Stimulated activated CD8-positive, alpha-beta memory T cell treated with anti-CD3 and anti-CD28 coated beads, Interleukin-15, amount 100 ng/mL, for 48 hours (primary cell): ENCODE data around the gene PPARGC1A.

Experiments used
- DNase-seq, 2 donors: peaks; one replicate each; pipeline ENCODE4 v3.0.0-alpha.2; 2020; ENCODE audit warnings: low read depth in 2 of 2

The PPARGC1A gene, protein sequence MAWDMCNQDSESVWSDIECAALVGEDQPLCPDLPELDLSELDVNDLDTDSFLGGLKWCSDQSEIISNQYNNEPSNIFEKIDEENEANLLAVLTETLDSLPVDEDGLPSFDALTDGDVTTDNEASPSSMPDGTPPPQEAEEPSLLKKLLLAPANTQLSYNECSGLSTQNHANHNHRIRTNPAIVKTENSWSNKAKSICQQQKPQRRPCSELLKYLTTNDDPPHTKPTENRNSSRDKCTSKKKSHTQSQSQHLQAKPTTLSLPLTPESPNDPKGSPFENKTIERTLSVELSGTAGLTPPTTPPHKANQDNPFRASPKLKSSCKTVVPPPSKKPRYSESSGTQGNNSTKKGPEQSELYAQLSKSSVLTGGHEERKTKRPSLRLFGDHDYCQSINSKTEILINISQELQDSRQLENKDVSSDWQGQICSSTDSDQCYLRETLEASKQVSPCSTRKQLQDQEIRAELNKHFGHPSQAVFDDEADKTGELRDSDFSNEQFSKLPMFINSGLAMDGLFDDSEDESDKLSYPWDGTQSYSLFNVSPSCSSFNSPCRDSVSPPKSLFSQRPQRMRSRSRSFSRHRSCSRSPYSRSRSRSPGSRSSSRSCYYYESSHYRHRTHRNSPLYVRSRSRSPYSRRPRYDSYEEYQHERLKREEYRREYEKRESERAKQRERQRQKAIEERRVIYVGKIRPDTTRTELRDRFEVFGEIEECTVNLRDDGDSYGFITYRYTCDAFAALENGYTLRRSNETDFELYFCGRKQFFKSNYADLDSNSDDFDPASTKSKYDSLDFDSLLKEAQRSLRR

DNA sequence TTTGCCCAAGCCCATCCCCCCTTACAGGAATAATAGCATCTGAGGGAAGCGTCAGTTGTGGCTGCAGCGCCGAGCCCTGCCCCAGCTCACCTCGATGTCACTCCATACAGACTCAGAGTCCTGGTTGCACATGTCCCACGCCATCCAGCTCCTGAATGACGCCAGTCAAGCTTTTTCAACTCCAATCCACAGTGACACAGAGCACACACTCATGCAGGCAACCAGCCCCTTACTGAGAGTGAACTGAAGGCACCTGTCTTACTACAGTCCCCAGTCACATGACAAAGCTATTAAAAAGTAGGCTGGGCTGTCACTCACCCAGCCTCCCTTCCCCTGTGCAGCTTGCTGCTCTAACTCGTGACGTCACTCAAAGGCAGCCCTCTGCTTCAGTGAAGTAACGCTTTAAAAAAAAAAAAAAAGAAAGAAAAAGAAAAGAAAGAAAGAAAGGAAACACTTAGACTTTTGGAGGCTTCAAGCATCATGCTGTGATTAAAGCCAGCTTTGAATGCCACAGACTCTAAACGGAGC, at the start of gene PPARGC1A:
Gene PPARGC1A, minus strand, starts transcription at position 234 of the 528 bp plus-strand sequence. Its CDS starts 90 bp downstream, at position 144.
- DNase-seq, result no peak

DNA sequence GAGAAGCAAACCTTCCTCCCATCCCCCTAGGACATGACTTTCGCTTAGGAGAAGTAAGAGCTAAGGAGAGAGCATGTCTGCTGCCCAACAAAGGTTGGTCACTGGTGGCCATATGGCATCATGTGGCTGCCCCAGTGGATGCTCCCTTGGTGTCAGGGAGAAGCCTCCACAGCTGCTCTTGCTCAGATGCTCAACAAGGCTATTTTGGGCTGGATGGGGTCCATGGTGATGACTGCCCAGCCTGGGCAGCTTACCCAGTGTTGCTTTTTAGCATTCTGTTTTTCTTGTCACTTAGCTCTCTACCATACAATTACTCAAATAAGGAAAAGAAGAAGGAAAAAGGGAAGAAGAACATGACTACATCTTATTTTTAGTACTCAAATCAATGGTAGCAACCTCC, 48.9 kb upstream of the PPARGC1A start:
- no peak for DNase-seq

DNA sequence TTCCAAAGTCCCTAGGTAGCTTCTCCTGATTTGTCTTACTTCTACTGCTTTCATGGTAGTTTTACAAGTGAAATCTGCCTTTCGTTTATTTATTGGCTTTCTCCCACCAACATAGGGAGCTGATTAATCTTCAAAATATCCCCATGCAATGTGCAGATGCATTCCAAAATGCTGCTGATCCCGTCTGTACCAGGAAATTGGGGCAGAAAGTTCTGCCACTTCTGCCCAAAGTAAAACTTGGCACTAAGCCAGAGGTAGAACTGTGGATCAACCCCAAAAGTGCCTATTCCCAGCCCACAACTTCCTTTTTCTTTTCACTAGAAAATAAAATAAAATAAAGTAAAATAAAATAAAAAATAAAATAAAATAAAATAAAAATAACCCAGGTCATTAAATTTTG, 47.3 kb upstream of the PPARGC1A start:
- no peak for DNase-seq

DNA sequence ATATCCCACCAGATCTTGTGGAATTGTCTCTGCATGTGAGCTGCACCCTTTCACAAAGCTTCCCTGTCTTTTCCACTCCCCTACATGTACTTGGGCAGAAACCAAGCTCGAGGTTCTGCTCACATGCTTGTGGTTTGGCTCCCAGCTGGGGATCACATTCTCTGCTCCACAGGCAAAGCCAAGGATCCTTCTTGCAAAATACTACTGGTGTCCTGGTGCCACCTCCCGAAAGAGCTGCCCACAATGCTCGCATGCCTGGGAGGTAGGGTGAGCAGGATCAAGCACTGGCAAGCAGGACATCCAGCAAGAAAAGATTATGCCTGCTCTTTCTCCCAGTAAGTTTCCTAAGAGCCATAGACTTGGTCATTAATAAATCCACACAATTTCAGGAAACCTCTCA, 45.1 kb upstream of the PPARGC1A start:
- no peak for DNase-seq

DNA sequence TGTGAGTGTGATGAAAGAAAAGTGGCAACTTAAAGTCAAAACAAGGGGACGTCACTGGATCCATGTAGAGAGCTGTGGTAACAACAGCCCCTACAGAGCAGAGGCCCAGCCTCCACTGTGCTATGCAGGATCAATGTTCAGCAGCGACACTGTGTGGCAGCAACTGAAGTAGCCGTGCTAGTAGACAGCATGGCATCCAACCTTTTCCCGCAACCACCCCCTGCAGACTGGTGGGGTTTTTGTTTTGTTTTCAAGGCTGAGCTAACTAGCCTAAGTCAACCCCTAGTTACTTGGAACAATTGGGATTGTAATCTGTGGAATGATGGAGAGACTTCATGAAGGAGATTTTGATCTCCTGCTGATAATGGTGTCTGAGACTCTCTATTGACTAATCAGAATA, 44.4 kb upstream of the PPARGC1A start:
- no peak for DNase-seq

DNA sequence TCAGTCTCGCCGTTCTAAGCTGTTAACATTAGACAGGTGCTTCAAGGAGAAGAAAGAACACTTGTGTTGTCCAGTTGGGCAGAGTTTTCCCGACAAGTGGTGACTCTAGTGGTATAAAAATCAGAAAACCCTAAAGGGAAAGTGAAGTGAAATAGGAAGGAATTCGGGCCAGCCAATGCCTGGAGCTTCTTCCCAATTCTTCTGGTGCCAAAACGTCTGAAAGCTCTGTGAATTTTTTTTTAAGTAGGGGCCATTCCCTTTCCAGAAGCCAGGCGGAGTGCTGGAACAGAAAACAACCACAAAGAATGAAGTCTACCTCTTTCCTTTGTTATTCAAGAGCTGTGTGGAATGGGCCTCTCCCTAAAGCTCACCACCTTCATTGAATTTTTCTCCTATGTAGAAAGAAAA, 43.1 kb upstream of the PPARGC1A start:
- no peak for DNase-seq

DNA sequence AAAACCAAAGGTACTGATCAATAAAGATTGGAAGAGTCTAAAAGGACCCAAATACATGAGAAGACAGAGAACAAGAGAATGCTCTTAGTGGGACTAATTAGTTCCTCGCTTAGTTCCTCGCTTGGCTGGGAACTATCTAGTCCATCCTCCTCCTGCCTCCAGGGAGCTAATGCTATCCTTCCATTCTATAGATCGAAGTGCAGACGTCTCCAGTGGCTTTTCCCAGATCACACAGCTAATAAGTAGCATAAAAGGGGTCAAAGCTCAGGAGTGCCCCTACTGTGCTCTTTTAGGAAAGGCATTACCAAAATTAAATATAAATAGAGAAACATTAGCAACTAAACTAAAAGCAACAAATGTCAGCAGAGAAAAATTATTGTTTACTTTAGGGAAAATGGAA, 42.3 kb upstream of the PPARGC1A start:
- DNase-seq, result no peak

DNA sequence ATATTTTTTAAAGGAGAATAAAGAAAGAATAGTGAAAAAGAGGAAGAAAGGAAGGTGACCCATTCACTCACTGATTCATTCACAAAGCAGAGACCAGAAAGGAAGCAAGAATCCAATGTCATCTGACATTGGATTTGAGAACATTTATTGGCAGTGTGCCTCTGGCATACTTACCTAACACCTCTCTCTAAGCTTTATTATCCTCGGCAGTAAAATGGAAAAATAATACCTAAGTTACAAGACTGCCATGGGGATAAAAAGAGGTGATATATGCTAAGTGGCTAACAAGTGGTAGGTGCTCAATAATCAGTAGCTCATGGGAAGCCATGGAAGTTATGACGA, 41.6 kb upstream of the PPARGC1A start:
- no peak for DNase-seq

DNA sequence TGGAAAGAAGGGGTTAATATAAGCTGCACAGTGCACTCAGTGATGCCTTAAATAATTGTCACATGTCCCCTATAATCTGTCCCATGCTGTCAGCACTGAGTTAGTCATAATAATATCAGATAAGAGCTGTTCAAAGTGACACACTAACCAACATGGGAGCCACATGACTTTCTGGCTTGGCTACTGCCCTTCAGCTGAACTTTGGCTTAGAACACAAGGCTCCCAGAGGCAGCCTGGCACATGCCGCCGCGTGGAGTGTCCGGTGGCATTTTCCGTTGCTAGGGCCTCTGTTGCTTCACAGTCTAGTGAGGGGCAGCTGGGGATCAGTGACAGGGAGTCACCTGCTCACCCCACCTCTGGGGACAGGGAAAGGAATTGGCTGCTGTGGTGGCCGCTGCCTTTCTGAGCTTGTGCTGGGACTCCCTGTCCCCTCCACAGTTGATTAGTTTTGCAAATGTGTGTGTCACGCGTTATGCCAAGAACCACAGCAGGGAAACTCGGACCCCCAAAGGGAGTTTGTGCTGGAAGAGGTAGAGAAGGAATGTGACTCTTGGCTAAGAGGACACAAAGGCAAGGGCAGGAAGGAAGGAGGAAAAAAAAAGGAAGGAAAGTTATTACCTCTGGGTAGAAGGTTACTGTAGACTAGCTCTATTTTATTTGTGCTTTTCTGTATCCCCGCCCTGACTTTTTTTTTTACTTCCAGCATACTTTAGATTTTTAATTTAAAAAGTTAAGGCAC, 41.1 kb upstream of the PPARGC1A start:
- no peak for DNase-seq

DNA sequence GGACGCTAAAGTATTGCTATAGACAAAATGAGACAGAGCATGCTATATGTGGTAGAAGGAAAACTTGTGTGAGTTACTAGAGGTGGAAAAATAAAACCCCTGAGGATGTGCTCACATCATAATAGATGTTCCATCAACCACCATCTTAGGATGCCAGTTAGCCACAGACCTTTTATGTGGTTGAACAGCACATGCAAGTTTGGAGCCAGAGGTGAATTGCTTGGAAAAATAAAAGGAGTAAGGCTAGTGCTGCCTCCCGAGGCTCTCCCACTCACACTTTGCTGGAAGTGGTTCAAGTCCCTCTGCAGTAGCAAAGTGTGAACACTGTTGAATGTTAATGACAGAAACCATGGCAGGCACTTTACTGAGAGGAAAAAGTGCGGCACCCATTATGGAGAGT, 39.4 kb upstream of the PPARGC1A start:
- DNase-seq, result no peak

DNA sequence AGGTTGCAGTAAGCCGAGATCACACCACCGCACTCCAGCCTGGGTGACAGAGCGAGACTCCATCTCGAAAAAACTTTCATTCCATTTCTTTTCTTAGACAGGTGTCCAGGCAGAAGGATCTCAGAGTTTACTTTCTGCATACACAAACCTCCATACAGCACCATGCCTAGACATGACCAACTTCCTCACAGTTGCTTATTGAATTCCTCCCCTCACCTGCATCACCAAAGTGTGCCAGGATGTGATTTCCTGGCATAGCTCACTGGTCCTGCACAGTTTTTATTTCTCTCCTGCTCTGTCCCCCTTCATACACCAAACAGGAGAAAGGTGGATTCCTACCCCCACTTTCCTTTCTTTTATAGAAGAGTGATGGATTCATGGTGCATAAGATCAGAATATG, 34.7 kb upstream of the PPARGC1A start:
- no peak for DNase-seq

DNA sequence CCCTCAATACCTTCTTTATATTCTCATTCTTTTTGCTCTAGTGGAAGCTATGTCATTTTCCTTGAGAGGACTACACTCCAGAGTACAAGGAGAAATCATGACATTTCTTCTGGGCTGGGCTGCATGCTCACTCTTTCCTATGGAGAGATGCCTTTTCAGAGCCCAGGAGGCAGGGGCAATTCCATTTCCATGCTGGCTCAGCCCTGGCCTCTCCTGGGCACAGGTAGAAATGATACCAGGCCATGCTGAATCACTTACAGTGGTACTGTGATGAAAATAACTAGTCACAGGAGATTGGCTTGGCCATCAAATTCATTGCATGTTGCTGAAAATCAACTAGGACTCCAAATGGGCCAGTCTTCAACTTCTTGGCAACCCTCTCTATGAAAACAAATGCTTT, 34.0 kb upstream of the PPARGC1A start:
- no peak for DNase-seq

DNA sequence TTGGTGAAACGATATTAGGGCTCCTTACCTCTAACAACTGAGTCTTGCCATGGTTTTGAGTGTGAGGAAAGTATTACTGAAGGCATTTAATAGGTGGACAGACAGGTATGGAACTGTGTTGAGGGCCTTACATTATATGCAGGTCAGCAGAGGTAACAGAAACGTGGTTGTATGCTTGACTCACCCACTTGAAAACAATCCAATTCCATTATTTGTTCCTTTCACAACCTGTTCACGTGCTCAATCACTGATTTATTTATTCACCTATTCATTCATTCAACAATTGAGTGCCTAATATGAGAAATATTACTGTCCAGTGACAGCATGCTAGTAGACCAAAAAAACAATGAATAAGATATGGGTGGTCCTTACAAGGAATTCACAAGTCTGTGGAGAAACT, 33.3 kb upstream of the PPARGC1A start:
- DNase-seq, result no peak

DNA sequence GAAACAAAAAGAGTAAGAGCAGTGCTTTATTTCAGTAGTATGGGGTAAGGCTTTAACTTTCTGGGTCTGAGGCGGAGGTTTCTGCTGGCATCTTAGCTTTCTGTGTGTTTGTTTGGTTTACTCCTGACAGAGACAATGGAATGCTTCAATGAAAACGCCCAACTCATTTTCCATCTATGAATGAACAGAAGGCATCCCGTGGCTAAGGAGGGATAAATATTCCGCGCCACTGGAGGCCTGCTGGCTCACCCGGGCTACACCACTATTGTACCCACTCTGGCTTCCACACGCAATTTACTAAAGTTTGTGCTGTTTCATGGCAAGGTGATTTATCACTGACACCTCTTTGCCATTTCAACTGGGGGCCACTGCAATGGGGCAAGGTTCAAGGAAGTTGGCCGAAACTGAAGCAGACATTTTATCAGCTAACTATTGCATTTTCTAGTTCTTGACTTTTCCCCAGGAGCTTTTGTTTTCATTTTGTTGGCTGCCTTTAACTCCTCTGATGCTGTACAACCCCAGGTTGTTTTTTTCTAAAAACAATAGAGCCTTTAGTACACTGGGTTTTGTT, 32.8 kb upstream of the PPARGC1A start:
- no peak for DNase-seq

DNA sequence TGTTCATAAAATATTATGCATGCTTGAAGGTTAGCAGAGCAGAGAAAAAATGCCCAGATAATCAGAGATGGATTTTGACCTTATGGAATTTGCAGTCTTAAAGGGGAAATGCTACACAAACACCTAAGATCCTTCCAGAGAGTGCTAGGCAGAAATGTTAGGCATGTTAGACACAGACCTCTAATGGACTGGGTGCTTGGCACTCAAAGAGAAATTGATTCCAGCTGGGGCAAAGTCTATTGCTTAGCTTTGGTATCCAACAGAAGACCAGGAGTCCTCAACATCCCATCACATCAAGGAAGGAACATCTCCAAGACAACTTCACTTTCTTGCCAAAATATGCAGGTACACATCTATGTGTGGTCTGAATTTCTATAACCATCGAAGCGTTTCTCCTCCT, 32.2 kb upstream of the PPARGC1A start:
- no peak for DNase-seq

DNA sequence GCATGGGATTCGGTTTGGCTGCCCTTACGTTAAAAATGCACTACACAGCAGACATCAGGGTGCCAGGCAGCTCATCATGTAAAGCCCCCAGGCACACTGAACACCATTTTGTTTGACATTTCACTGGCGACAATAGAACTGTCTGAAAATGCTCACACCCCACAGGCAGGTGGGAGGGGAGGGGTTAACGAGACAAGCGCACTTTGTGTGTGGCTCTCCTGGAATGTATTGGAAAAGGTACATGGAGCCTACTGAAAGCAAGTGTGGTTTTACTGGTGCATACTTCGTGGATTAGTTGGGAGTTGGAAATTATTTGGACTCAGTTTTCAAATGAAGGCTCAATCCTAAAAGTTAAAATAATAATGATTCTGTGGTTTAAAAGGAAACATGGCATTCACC, 31.6 kb upstream of the PPARGC1A start:
- no peak for DNase-seq

DNA sequence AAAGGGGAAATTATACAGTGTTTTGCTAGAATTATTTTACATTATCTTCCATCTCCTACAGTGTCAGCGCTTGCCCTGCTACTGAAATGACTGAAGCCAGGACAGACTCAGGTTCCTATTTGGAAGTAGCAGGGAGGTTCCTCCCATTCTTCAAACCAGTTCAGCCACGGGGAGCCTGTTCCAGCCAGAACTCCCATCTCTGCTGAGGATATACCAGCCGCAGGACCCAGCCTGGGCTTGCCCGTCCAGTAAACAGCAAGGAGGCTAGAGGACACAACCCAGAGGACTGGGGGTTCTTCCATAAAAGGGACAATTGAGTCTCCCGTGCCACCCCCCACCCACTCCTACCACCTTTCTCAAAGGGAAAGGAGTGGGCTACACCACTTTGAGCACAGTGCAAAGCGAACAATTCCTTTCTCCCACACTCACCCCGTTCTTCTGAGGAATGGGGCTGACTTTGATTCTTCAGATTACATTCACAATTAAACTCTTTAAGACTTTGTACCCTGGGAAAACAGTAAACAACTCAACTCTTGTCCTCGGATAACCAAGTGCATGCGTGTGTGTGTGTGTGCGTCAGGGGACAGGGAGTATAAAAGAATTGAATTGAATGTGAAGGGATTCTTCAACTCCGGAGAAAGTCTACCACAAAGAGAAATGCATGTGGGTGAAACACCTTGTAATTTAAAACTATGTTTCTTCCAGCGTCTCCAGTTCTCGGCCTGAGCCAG, 31.0 kb upstream of the PPARGC1A start:
- no peak for DNase-seq

DNA sequence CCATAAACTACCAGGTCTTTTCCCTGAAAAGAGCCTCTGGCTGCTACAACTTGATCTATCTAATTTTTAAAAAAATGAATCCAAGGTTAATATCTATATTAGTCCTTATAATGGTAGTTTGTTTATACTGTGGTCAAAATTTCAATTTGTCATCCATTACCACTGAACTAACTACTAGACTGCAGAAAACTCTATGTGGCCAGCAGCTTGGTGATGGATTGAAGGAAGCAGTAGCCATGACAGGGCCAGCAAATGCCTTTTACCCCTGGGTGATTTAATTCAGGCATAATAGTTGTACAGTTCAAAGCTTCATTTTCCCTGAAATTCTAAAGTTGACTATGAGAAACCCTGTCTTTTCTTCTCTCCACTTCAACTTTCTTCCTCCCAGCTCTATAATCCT, 30.4 kb upstream of the PPARGC1A start:
- DNase-seq, result no peak

DNA sequence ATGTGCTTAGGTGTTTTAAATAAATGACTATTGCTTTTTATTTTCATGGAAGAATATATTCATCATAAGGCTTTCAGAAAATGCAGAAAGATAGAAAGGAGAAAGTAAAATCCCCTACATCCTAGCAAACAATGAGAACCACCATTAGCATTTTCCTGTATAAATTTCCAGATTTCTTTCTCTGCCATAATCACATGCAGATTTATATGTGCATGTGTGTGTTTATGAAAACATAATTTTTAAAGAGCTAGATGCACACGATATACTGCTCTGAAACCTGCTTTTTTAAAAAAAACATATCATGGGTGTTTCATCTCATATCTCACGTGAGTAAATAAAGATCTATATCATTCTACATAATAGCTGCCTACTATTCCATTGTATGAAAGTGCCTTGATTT, 26.4 kb upstream of the PPARGC1A start:
- no peak for DNase-seq

DNA sequence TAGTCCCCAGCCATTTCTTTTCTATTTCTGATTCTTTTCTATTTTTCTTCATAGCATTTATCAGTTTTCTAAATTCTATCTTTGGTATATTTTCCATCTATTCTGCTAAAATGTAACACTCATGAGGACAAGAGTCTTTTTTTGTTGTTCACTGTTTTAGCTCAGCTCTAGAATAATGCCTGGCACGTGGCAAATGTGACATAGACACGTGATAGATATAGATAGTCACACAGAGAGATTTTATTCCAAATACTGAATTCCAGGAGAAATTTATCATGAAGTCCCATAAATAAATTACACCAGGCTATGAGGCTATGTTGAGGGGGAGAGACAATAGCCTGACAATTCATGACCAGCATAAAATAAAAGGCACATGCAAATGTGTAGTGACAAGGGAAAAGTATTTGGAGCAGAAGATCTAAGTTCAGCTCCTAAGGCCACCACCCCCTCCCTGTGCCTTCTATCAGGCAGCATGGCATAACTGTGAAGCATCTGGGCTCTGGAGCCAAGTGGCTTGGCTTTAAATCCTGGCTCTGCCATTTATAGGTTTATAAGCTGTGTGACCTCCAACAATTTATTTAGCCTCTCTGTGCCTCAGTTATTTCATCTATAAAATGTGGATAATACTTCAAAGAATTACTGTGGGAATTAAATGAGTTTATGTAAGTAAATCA, 25.7 kb upstream of the PPARGC1A start:
- no peak for DNase-seq
